HG02623 (cell line): ENCODE data around the gene CDK13.
"Not testable (repeated sequence)": the region's sequence is repeated elsewhere in the genome, so short reads cannot be mapped to it uniquely, and the experiment has no call there.

Source experiments
- ATAC-seq: cut with Tn5 transposase; IDR thresholded peaks from one replicate; pipeline ENCODE4 v1.9.1; 2021; ENCODE audit warnings: moderate library complexity; ENCODE audit not compliant: unreplicated experiment

CDK13 gene

GRCh38 chr7:39949971-39950472 is at the start of gene CDK13:
TSS of gene CDK13 (plus strand) at chr7:39950256. CDS start at chr7:39950642, 386 bp downstream.
- peak; percentile 28 for ATAC-seq

- ATAC-seq, result no peak
These were observed 46.0 kb upstream of the CDK13 start for GRCh38 chr7:39904077-39904486.

GRCh38 chr7:39908141-39908540 is 41.9 kb upstream of the CDK13 start:
- no peak for ATAC-seq

GRCh38 chr7:39908973-39909372 is 41.1 kb upstream of the CDK13 start:
- ATAC-seq, result no peak

- ATAC-seq, result no peak
These were observed 40.5 kb upstream of the CDK13 start for GRCh38 chr7:39909526-39909925.

GRCh38 chr7:39910108-39910869 is 39.8 kb upstream of the CDK13 start:
- ATAC-seq, result no peak

- no peak for ATAC-seq
These were observed 38.9 kb upstream of the CDK13 start for GRCh38 chr7:39911167-39911566.

- not testable (repeated sequence) for ATAC-seq
These were observed 34.2 kb upstream of the CDK13 start for GRCh38 chr7:39915847-39916246.

- no peak for ATAC-seq
These were observed 30.4 kb upstream of the CDK13 start for GRCh38 chr7:39919646-39920045.

- no peak for ATAC-seq
These were observed 28.4 kb upstream of the CDK13 start for GRCh38 chr7:39921506-39922175.

GRCh38 chr7:39922580-39922979 is 27.5 kb upstream of the CDK13 start:
- no peak for ATAC-seq

GRCh38 chr7:39923091-39923490 is 27.0 kb upstream of the CDK13 start:
- ATAC-seq, result no peak

- ATAC-seq, result no peak
These were observed 25.9 kb upstream of the CDK13 start for GRCh38 chr7:39924122-39924521.

GRCh38 chr7:39926111-39926510 is 23.9 kb upstream of the CDK13 start:
- no peak for ATAC-seq

GRCh38 chr7:39927018-39927417 is 23.0 kb upstream of the CDK13 start:
- ATAC-seq, result no peak

- no peak for ATAC-seq
These were observed 15.9 kb upstream of the CDK13 start for GRCh38 chr7:39934132-39934531.

- no peak for ATAC-seq
These were observed 13.3 kb upstream of the CDK13 start for GRCh38 chr7:39936761-39937160.

- ATAC-seq, result no peak
These were observed 12.5 kb upstream of the CDK13 start for GRCh38 chr7:39937366-39938153.

- ATAC-seq, result no peak
These were observed 7.2 kb upstream of the CDK13 start for GRCh38 chr7:39942883-39943282.

- ATAC-seq, result no peak
These were observed 3.4 kb upstream of the CDK13 start for GRCh38 chr7:39946693-39947092.

GRCh38 chr7:39948375-39948955 is 1.6 kb upstream of the CDK13 start:
- no peak for ATAC-seq
